Measurements from ENCODE around the gene ARHGAP18. TPM values are rescaled to one million over a fixed set of nuclear protein-coding genes. Genes with fewer than 3 reads are reported as not detected.

The ARHGAP18 gene
- total RNA-seq, 6 donors from 2014 or later: 30.4 to 56.8 (median 48.9) TPM

DNA sequence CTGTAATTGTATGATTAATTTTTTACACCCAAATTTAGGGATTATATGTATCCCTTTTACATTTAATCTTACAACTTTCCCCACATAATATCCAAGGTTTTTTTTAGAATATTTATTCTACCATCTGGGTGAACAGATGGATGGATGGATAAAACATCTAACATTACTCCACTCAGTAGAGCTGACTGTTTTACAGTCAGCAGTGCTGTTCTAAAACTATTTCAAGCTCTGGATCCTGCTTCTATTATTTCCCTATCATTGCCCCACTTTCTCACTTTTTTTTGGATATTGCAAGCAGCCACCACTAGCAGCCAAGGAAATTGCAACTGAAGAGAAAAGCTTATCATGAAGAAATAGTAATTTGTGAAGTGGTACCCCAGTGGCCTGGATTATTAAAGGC, 173.7 kb downstream of the ARHGAP18 start:
- Histone ChIP-seq H3K9me3 (no peaks in the 10 kb centered on the region), H3K4me3 (no peak overlapping the region), H3K27ac (no peak overlapping the region), H3K36me3 (peaks cover 0 to 5% (median 2%) of the 10 kb centered on the region in 4 donors), H3K4me1 (no peaks in the 10 kb centered on the region), H3K27me3 (no peaks in the 10 kb centered on the region)
- TF ChIP-seq, protein P1, sequence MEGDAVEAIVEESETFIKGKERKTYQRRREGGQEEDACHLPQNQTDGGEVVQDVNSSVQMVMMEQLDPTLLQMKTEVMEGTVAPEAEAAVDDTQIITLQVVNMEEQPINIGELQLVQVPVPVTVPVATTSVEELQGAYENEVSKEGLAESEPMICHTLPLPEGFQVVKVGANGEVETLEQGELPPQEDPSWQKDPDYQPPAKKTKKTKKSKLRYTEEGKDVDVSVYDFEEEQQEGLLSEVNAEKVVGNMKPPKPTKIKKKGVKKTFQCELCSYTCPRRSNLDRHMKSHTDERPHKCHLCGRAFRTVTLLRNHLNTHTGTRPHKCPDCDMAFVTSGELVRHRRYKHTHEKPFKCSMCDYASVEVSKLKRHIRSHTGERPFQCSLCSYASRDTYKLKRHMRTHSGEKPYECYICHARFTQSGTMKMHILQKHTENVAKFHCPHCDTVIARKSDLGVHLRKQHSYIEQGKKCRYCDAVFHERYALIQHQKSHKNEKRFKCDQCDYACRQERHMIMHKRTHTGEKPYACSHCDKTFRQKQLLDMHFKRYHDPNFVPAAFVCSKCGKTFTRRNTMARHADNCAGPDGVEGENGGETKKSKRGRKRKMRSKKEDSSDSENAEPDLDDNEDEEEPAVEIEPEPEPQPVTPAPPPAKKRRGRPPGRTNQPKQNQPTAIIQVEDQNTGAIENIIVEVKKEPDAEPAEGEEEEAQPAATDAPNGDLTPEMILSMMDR (IDR thresholded peaks at IDR 0.05): no peak
- TF ChIP-seq EP300 (IDR thresholded peaks at IDR 0.05): no peak
- TF ChIP-seq POLR2A (IDR thresholded peaks at IDR 0.05): no peak
- TF ChIP-seq POLR2AphosphoS5 (IDR thresholded peaks at IDR 0.05): no peak
- ATAC-seq (ENCODE audit: low FRiP score in 2 of 2) (no peak), DNase-seq (no peak)

DNA sequence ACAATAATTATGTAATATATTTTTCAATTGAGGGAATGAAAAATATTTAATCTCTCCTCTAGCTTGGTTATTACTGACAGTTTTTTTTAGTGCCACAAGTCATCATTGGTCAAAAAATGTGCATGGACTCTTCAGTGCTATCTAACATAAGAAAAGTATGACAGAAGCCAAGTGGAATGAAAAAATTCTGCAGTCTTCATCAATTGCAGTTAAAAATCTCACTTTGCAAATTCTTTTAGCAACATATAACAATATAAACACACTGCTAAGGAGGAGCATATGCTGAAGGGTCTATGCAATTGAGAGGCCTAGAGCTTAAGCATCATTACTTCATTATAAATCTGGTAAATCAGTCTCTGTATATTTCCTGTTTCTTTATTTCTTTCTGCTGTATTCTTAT, 175.1 kb downstream of the ARHGAP18 start:
- Histone ChIP-seq H3K4me3 (no peak overlapping the region), H3K36me3 (peaks cover 0 to 5% (median under 1%) of the 10 kb centered on the region in 4 donors), H3K4me1 (no peaks in the 10 kb centered on the region), H3K27ac (no peak overlapping the region), H3K9me3 (no peaks in the 10 kb centered on the region), H3K27me3 (no peaks in the 10 kb centered on the region)
- TF ChIP-seq POLR2A (IDR thresholded peaks at IDR 0.05) (no peak), POLR2AphosphoS5 (IDR thresholded peaks at IDR 0.05) (no peak), EP300 (IDR thresholded peaks at IDR 0.05) (no peak)
- TF ChIP-seq, protein P1 (IDR thresholded peaks at IDR 0.05): no peak
- ATAC-seq (ENCODE audit: low FRiP score in 2 of 2): no peak
- no peak for DNase-seq

Other genes with a start within 250 kb of the ARHGAP18 start
- not detected for gene TMEM244, start 151.1 kb upstream of the ARHGAP18 start, total RNA-seq